Peyer's patch (tissue), 4 donors: ENCODE measurements around the gene TOPBP1.

ENCODE experiments used
- CTCF ChIP-seq, 6 experiments: fragments of 450-650 bp in 4 of 6; fragments of 200-600 bp in 2 of 6; sonication (generic) in 1 of 6; IDR thresholded peaks; one replicate each; pipeline ENCODE4 v1.5.1; 2017 to 2019; ENCODE audit warnings: antibody characterized with exemption in 6 of 6, mild to moderate bottlenecking in 3 of 6, moderate library complexity in 1 of 6
- POLR2A ChIP-seq, 2 donors: fragments of 450-650 bp; IDR thresholded peaks; one replicate each; pipeline ENCODE4 v1.5.1; 2017; ENCODE audit warnings: antibody characterized with exemption in 2 of 2, mild to moderate bottlenecking in 2 of 2, moderate library complexity in 2 of 2

- TF ChIP-seq POLR2A (IDR thresholded peaks at IDR 0.05) (no peak), CTCF (IDR thresholded peaks at IDR 0.05) (no peak)
These were observed 34.0 kb downstream of the TOPBP1 start for GRCh38 chr3:133627789-133628188.
